Neutrophil (primary cell): Measurements from ENCODE around the gene CHMP2B.

ENCODE experiments used
- H3K27ac ChIP-seq: fragments of 200-600 bp; sonication (generic); 2 replicates; pipeline ENCODE4 v1.5.1; 2016; ENCODE audit warnings: mild to moderate bottlenecking, moderate library complexity
- H3K27me3 ChIP-seq: fragments of 200-600 bp; sonication (generic); 2 replicates; pipeline ENCODE4 v1.6.0; 2016; ENCODE audit warnings: mild to moderate bottlenecking
- H3K36me3 ChIP-seq: fragments of 200-600 bp; sonication (generic); 2 replicates; pipeline ENCODE4 v1.5.1; 2017
- H3K4me1 ChIP-seq, 2 experiments: fragments of 200-600 bp in 1 of 2; sonication (generic) in 1 of 2; 1 replicate in 1 of 2; 2 replicates in 1 of 2; pipeline versions ENCODE4 v1.5.1 to v1.6.1; 2013 to 2016; ENCODE audit warnings: low read depth in 1 of 2, low read length in 1 of 2, mild to moderate bottlenecking in 1 of 2, moderate library complexity in 1 of 2; ENCODE audit not compliant: control insufficient read depth in 1 of 2, insufficient read depth in 1 of 2
- H3K4me3 ChIP-seq, 2 experiments: fragments of 200-600 bp in 1 of 2; sonication (generic) in 1 of 2; 1 replicate in 1 of 2; 2 replicates in 1 of 2; pipeline ENCODE4 v1.5.1; 2013 to 2016; ENCODE audit warnings: low read depth in 1 of 2, low read length in 1 of 2, mild to moderate bottlenecking in 1 of 2, moderate library complexity in 1 of 2
- H3K9me3 ChIP-seq: fragments of 200-600 bp; sonication (generic); 2 replicates; pipeline ENCODE4 v1.5.1; 2016
- TF ChIP-seq, protein P1 (sequence below): fragments of 200-600 bp; sonication (generic); IDR thresholded peaks from 2 replicates; pipeline ENCODE4 v1.5.1; 2016; ENCODE audit warnings: antibody characterized with exemption

The CHMP2B gene

DNA sequence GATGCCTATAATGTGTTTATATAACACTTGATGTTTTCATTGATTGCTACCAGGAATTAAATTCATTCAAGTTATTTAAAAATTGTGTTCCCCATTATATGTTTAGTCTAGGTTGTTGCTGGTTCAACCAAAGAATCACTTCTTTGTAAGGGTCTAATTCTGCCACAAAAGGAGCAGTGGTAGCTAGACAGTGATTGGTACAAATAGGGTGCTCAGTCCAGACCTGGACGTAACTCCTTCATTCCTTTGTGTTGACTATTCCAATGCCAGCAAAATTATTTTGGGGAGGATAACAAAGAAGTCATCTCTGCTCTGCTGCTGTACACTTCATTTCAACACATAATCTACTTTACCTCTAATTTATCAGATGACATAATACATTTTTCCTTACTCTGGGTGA is 1.2 kb downstream of the CHMP2B start:
- Histone ChIP-seq H3K36me3 (no peaks in the 10 kb centered on the region), H3K4me1 (peaks cover 15 to 21% of the 10 kb centered on the region in 2 experiments), H3K27ac (no peak overlapping the region), H3K9me3 (no peaks in the 10 kb centered on the region), H3K4me3 (peak overlapping the region; percentile 79 to 89), H3K27me3 (peaks cover 26% of the 10 kb centered on the region)
- TF ChIP-seq, protein P1, sequence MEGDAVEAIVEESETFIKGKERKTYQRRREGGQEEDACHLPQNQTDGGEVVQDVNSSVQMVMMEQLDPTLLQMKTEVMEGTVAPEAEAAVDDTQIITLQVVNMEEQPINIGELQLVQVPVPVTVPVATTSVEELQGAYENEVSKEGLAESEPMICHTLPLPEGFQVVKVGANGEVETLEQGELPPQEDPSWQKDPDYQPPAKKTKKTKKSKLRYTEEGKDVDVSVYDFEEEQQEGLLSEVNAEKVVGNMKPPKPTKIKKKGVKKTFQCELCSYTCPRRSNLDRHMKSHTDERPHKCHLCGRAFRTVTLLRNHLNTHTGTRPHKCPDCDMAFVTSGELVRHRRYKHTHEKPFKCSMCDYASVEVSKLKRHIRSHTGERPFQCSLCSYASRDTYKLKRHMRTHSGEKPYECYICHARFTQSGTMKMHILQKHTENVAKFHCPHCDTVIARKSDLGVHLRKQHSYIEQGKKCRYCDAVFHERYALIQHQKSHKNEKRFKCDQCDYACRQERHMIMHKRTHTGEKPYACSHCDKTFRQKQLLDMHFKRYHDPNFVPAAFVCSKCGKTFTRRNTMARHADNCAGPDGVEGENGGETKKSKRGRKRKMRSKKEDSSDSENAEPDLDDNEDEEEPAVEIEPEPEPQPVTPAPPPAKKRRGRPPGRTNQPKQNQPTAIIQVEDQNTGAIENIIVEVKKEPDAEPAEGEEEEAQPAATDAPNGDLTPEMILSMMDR = no peak

DNA sequence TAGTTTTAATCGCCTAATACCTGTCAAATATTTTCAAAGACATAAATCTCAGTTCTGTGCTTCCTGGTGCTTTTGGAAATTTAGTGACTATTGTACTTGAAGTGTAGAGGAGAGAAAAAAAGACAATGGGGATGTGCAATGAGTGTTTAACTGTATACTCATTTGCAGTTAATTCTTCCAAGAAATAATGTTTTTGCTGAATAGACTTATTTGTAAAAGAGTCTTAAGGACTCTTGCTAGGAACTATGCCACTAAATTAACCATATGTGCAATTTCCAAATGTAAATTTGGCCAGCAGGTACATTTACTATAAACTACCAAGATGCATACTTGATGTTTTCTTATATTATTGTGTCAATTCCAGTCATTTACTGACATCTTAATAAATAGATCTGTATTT is 2.0 kb downstream of the CHMP2B start:
- no peaks in the 10 kb centered on the region for H3K9me3 ChIP-seq
- H3K36me3 ChIP-seq = no peaks in the 10 kb centered on the region
- peaks cover 15 to 21% of the 10 kb centered on the region in 2 experiments for H3K4me1 ChIP-seq
- TF ChIP-seq, protein P1 = no peak
- no peak overlapping the region for H3K4me3 ChIP-seq
- peaks cover 19% of the 10 kb centered on the region for H3K27me3 ChIP-seq
- H3K27ac ChIP-seq = no peak overlapping the region

DNA sequence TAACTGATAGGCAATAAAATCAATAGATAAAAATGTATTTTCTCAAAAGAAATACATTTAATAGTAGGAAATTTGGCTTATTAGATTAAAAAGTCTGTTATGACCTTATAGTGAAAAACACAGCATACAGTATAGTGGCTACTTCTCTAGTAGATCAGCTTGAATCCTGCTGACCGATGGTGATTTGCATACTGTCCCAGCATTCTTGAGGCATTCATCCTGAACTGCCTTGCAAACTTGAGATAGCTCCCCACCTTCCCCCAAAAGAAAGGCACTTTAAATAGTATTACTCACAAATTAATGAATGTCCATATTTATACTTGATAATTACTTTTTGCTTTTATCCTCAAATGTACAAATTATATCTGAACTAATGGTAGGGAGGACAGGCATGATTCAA is 6.7 kb downstream of the CHMP2B start:
- TF ChIP-seq, protein P1 = no peak
- Histone ChIP-seq H3K4me3 (no peak overlapping the region), H3K27me3 (no peaks in the 10 kb centered on the region), H3K36me3 (peaks cover 3% of the 10 kb centered on the region), H3K9me3 (no peaks in the 10 kb centered on the region), H3K4me1 (peaks cover 3 to 4% of the 10 kb centered on the region in 2 experiments), H3K27ac (no peak overlapping the region)

DNA sequence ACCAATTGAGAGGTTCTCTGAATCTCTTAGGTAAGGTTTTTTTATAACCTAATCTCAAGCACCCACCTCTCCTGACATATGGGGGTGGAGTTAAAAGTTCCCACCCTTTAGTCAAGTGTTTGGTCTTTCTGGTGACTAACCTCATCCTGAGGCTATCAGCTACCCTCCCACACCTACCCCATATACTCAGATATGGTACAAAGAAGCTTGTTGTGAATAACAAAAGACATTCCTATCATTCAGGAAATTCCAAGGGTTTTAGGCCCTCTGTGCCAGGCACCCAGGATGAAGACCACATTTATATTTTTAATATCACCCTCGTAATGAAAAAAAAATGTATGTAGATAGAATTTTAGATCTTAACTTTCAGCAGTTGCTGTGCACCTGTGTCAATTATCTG is 9.0 kb downstream of the CHMP2B start:
- TF ChIP-seq, protein P1 = no peak
- H3K36me3 ChIP-seq = peaks cover 8% of the 10 kb centered on the region
- no peaks in the 10 kb centered on the region for H3K27me3 ChIP-seq
- H3K27ac ChIP-seq = no peak overlapping the region
- H3K9me3 ChIP-seq = no peaks in the 10 kb centered on the region
- peaks cover 3 to 9% of the 10 kb centered on the region in 2 experiments for H3K4me1 ChIP-seq
- H3K4me3 ChIP-seq = no peak overlapping the region

DNA sequence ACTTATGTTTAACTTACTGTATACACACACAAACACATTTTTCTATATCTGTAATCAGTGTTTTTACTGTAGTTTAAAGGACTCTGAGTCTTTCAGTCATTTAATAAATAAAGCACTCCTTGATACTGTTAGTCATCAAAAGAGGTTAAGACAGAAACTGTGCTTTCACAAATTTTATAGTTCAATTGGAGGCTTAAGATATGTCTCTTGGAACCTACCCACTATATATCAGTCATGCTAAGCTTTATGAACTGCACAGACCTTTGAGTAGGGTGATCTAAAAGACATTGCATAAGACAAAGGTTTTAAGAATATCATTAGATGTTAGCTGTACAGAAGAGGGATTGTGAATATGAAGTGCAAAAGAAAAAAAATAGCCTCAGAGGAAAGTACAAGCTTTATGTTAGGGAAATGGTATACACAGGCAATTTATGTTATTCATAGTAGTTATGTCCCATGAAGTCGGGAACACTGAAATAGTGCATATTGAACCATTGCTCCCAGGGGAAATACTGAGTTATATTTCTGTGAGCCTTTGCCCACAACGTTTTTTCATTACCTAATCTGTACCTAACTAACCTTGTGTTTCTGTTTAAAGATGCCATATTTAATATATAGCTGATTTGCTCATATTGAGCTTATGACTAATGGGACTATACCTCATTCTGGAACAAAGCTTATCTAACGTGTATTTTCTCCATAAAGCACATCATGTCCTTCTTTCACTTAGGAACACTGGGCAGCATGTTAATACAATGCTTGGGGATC is 19.7 kb downstream of the CHMP2B start:
- H3K36me3 ChIP-seq = peaks cover 44% of the 10 kb centered on the region

More for the DNA sequence above, 19.7 kb downstream of the CHMP2B start:
- Histone ChIP-seq H3K27ac (no peak overlapping the region), H3K27me3 (no peaks in the 10 kb centered on the region), H3K9me3 (no peaks in the 10 kb centered on the region), H3K4me1 (peaks cover 0 to 7% of the 10 kb centered on the region in 2 experiments), H3K4me3 (no peak overlapping the region)
- TF ChIP-seq, protein P1 = no peak
